Measurements from ENCODE around the gene CELA3A.

CELA3A gene

GRCh38 chr1:22050330-22050729 lies 48.9 kb downstream of the CELA3A start:
- H3F3A ChIP-seq (ENCODE audit: low read depth): no peaks in the 10 kb centered on the region
- H3K4me1 ChIP-seq (ENCODE audit: insufficient read depth, low read length, poor library complexity, severe bottlenecking): peaks cover 15% of the 10 kb centered on the region
- H3K79me2 ChIP-seq (ENCODE audit: insufficient read depth, low read length): peaks cover 31% of the 10 kb centered on the region
- H3K36me3 ChIP-seq (ENCODE audit: insufficient read depth, low read length): no peaks in the 10 kb centered on the region
- no peak overlapping the region for H3K4me3 ChIP-seq (ENCODE audit: low read length, poor library complexity, severe bottlenecking)
- no peak for TF ChIP-seq EZH2phosphoT487 (IDR thresholded peaks at IDR 0.05; ENCODE audit: borderline replicate concordance)
- TF ChIP-seq CTCF (conservative IDR thresholded peaks at IDR 0.05; ENCODE audit: low read length): no peak
- no peak overlapping the region for H3K4me2 ChIP-seq (ENCODE audit: low read depth, low read length, poor library complexity, severe bottlenecking)
- H3K9me2 ChIP-seq (replicated peaks; ENCODE audit: low read depth, low read length): no peaks in the 10 kb centered on the region
- H2AFZ ChIP-seq (ENCODE audit: low read length): no peak overlapping the region
- peaks cover 19% of the 10 kb centered on the region for H4K20me1 ChIP-seq (ENCODE audit: insufficient read depth, low read length, poor library complexity, severe bottlenecking)
- no peaks in the 10 kb centered on the region for H3K9me3 ChIP-seq (ENCODE audit: insufficient read depth, low read depth, low read length)
- no peaks in the 10 kb centered on the region for H3K27me3 ChIP-seq (ENCODE audit: insufficient read depth, low read length, poor library complexity, severe bottlenecking)
- H3K9ac ChIP-seq (ENCODE audit: low read depth, low read length, poor library complexity, severe bottlenecking): no peak overlapping the region

DNA sequence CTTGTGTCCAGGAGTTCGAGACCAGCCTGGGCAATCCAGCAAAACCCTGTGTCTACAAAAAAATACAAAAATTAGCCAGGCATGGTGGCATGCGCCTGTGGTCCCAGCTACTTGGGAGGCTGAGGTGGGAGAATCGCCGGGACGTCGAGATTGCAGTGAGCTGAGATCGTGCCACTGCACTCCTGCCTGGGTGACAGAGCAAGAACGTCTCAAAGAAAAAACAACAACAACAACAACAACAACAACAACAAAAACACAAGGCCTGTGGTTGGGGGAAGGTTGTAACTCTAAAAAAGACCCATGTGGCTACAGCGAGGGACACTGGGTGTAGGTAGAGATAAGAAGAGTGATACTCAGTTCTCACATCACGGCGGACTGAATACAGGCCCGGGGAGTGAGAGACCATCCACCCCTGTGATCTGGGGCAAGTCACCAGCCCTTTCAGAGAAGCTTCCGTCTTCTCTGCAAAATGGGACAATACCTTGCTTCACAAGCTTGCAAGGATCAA lies 50.2 kb downstream of the CELA3A start:
- Histone ChIP-seq H3K36me3 (ENCODE audit: insufficient read depth, low read length) (no peaks in the 10 kb centered on the region), H3K79me2 (ENCODE audit: insufficient read depth, low read length) (peaks cover 44% of the 10 kb centered on the region), H3K9me2 (replicated peaks; ENCODE audit: low read depth, low read length) (no peaks in the 10 kb centered on the region), H3K4me2 (ENCODE audit: low read depth, low read length, poor library complexity, severe bottlenecking) (peak overlapping the region; percentile 69), H3K27me3 (ENCODE audit: insufficient read depth, low read length, poor library complexity, severe bottlenecking) (no peaks in the 10 kb centered on the region), H2AFZ (ENCODE audit: low read length) (no peak overlapping the region), H3K4me3 (ENCODE audit: low read length, poor library complexity, severe bottlenecking) (peak overlapping the region; percentile 76), H3K9ac (ENCODE audit: low read depth, low read length, poor library complexity, severe bottlenecking) (peak overlapping the region; percentile 77), H3K9me3 (ENCODE audit: insufficient read depth, low read depth, low read length) (no peaks in the 10 kb centered on the region), H3F3A (ENCODE audit: low read depth) (no peaks in the 10 kb centered on the region), H4K20me1 (ENCODE audit: insufficient read depth, low read length, poor library complexity, severe bottlenecking) (peaks cover 32% of the 10 kb centered on the region), H3K4me1 (ENCODE audit: insufficient read depth, low read length, poor library complexity, severe bottlenecking) (peaks cover 27% of the 10 kb centered on the region)
- no peak for TF ChIP-seq CTCF (conservative IDR thresholded peaks at IDR 0.05; ENCODE audit: low read length)
- no peak for TF ChIP-seq EZH2phosphoT487 (IDR thresholded peaks at IDR 0.05; ENCODE audit: borderline replicate concordance)

GRCh38 chr1:22052115-22053016 lies 50.9 kb downstream of the CELA3A start, which contains the start of gene CDC42:
CDC42 (plus strand) TSS chr1:22052709; CDS start chr1:22078479, 25,770 bp downstream.
- peaks cover 51% of the 10 kb centered on the region for H3K79me2 ChIP-seq (ENCODE audit: insufficient read depth, low read length)
- H3K36me3 ChIP-seq (ENCODE audit: insufficient read depth, low read length): no peaks in the 10 kb centered on the region; the same call in 1 of the 2 replicates
- peak within 1 kb of the TSS; percentile 76 for H3K4me3 ChIP-seq (ENCODE audit: low read length, poor library complexity, severe bottlenecking)
- no peaks in the 10 kb centered on the region for H3F3A ChIP-seq (ENCODE audit: low read depth)
- no peaks in the 10 kb centered on the region for H3K9me3 ChIP-seq (ENCODE audit: insufficient read depth, low read depth, low read length)
- H2AFZ ChIP-seq (ENCODE audit: low read length): peak within 1 kb of the TSS; percentile 84
- peaks cover 31% of the 10 kb centered on the region for H3K4me1 ChIP-seq (ENCODE audit: insufficient read depth, low read length, poor library complexity, severe bottlenecking)
- no peaks in the 10 kb centered on the region for H3K9me2 ChIP-seq (replicated peaks; ENCODE audit: low read depth, low read length)
- H4K20me1 ChIP-seq (ENCODE audit: insufficient read depth, low read length, poor library complexity, severe bottlenecking): peaks cover 39% of the 10 kb centered on the region
- H3K27me3 ChIP-seq (ENCODE audit: insufficient read depth, low read length, poor library complexity, severe bottlenecking): no peaks in the 10 kb centered on the region
- no peak for TF ChIP-seq CTCF (conservative IDR thresholded peaks at IDR 0.05; ENCODE audit: low read length)
- TF ChIP-seq EZH2phosphoT487 (IDR thresholded peaks at IDR 0.05; ENCODE audit: borderline replicate concordance): no peak
- H3K4me2 ChIP-seq (ENCODE audit: low read depth, low read length, poor library complexity, severe bottlenecking): peak within 1 kb of the TSS; percentile 83
- H3K9ac ChIP-seq (ENCODE audit: low read depth, low read length, poor library complexity, severe bottlenecking): peak within 1 kb of the TSS; percentile 77

All from Loucy (cell line).